IPS-NIHi11 (cell line): ENCODE measurements around the gene HOXC11.
A peak's percentile ranks its signal among the peaks of the same experiment; 100 is the strongest.

ENCODE experiments used
- DNase-seq: peaks from one replicate; pipeline ENCODE4 v3.0.0; 2012; ENCODE audit warnings: mixed read lengths, low spot score

The HOXC11 gene

GRCh38 chr12:54009171-54010052 is 36.5 kb downstream of the HOXC11 start:
- DNase-seq = no peak

GRCh38 chr12:54010053-54010971 is 37.4 kb downstream of the HOXC11 start:
- DNase-seq = no peak

GRCh38 chr12:54010972-54011664 is 38.2 kb downstream of the HOXC11 start:
- DNase-seq = no peak

DNA sequence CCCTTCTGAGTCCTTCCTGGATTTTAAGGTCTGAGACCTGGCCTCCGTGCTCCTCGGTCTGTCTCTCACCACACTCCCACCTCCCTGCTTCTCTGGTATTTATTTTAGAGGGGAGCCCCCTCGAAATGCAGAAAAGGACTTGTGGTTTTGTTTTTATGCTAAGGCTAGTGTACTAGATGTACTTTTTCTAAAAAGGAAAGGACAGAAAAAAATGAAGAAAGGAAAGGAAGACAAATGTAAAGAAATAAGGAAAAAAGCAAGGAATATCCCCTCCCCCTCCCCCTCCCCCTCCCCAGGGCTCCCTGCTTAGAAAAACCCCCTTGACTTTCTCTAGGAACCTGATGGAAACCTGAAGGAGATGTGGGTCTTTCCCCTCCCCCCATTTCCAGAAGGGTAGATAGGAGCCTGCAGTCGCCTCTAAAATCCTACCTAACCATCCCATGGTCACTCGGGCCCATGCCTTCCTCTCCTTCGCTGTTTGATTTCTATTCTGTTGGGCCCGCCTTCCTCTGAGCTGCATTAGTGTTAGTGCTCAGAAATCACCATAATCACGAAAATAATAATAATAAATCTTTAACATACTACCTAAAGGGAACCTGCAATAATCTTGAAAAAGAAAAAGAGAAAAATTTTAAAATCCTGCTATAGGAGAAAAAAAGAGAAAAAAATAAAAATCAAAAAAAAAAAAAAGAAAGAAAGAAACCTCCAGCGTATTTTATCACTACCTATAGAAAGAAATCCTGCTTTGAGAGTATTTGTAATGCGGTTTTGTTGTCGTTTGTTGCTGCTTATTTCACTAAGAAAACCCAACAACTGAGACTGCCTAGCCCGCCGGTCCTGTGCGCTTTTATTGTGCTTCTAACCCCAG is 39.0 kb downstream of the HOXC11 start:
- DNase-seq = no peak

- DNase-seq = no peak
Measured at GRCh38 chr12:54012631-54013409, 39.9 kb downstream of the HOXC11 start.

GRCh38 chr12:54014377-54015017 is 41.6 kb downstream of the HOXC11 start:
- DNase-seq = no peak

DNA sequence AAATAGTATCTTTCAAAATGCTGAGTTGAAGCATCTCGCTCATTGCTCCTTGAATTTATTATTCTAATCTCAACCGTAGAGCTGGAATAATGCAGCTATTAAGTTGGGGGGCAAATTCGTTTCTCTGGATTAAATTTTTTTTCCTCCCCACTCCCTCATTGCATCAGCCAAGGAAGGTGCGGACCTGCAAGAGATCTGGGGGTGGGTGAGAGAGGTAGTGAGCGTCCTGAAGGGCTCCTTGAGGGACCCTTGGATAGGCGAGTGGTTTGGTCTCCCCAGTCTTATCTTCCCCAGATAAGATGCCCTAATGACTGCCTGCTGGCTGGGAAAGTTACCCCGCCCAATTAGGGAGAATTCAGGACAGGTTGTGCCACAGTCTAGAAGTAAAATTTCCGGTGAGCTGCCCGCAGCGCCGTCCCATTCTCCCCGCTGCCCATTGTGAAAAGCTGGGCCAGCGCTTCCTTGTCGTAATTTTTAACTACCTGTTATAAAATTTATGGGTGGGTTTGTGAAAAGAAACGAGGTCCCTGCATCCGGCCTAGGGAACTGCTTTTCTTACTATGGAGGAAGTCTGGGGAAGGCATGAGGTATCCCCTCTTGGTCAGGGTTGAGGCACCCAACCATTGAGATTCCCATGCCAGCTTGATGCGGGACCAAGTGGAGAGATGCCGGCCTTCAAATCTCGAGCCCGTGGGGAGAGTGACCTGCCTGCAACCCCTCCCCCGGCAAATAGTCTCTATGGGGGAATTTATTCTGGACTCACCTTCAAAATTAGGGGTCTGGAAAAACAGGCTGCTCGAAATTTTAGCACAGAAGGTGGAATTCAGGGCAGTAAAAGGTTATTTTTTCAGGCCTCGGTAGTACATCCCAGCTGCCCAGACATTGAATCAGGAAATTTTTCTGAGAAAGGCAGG is 42.3 kb downstream of the HOXC11 start:
- no peak for DNase-seq

DNA sequence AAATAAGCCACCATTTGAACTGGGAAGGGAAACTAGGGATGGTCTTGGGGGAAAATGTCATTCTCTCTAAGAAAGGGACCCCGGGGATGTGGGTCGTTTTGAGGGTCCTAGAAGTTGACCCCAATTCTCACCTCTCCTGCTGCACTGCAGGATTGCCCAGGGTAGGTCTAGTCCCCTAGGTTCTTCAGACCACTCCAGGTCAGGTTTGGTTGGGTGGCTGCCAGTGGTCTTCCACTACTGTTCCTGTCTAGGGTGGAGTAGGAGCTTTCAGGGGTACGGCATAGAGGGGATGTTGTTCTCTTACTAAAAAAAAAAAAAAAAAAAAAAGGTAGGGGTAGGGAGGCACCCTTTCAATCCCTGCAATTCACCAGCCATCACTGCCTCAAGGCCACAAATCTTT is 43.1 kb downstream of the HOXC11 start:
- DNase-seq = no peak

GRCh38 chr12:54016478-54016964 is 43.6 kb downstream of the HOXC11 start:
- no peak for DNase-seq

DNA sequence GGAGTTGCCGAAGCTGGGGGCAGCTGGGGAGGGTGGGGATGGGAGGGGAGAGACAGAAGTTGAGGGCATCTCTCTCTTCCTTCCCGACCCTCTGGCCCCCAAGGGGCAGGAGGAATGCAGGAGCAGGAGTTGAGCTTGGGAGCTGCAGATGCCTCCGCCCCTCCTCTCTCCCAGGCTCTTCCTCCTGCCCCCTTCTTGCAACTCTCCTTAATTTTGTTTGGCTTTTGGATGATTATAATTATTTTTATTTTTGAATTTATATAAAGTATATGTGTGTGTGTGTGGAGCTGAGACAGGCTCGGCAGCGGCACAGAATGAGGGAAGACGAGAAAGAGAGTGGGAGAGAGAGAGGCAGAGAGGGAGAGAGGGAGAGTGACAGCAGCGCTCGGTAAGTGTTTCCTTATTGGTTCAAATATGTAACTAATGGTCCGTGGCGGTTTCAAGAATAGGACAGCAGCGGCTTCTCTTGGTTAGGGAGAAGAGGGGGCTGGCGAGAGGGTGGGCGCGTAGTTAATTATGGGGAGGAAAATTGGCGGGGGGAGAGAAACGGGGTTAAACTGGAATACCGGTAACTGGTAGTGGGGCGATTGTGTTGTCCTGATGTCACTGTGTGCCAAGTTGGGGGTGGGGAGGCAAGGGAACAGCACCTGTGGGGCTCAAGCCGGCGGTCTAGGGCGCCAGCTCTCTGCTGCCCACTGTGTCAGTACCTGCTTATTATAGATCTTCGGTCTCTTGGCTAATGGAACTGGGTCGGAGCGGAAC is 44.3 kb downstream of the HOXC11 start:
- peak; percentile 67 for DNase-seq

DNA sequence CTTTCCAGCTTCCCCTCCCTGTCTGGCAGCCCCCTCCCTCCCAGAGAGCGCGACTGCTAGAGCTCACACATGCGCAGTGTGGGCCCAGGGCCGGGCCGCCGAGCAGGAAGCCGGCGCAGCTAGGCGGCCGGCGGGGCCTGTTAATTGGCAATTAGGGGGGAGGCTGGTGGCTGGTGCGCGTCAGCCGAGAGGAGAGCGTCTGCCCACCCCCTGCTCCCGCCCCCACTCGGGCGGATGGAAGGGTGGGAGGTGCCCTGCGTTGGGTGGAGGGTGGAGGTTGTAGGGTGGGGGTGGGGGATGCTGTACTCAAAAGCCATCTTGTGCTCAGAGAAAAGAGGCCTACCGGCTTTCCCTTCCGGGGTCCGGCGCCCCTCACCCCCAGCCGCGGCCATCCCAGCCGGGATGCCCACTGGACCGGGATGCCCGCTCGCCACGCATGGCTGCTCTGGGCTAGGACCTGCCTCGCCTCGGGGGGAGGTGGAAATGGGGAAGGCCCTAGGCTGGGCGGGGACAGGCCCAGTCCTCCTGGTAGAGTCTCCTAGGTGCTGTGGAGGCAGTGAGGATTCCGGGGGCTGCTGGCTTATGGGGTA is 45.0 kb downstream of the HOXC11 start:
- peak; percentile 92 for DNase-seq

- no peak for DNase-seq
Measured at GRCh38 chr12:54018468-54018984, 45.6 kb downstream of the HOXC11 start.

DNA sequence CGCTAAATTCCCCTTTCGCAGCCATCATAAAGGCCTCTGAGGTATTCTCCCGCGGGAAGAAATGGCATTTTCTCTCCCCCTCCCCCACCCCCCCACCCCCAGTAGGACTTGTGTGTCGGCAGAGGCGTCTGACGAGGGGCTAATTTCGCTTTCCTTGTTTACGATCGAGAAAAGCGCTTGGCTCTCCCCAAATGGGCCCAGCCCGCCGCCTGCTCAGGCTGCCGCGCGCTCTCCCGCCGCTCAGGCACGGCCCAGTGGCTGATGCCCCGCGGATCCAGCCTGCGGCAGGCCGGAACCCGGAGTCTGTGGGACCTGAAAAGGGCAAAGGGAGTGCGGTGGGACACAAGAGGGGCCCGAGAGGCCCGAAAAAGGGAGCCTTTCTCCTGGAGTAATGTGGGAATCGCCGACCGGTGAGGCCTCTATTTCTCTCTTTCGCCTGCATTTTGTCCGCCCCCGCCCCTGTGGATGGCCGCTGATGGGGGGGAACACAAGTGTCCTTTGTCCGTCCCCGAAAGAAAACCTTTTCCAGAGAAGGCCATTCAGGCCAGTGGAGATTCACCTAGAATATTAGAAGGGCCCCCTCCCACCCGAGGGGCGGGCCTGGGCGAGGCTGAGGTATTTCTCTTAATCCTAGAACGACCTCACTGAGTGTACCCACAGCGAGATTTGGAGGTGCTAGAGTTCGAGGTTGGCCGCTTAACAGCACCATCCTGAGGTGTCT is 46.3 kb downstream of the HOXC11 start:
- no peak for DNase-seq

- no peak for DNase-seq
Measured at GRCh38 chr12:54019924-54020590, 47.1 kb downstream of the HOXC11 start.

DNA sequence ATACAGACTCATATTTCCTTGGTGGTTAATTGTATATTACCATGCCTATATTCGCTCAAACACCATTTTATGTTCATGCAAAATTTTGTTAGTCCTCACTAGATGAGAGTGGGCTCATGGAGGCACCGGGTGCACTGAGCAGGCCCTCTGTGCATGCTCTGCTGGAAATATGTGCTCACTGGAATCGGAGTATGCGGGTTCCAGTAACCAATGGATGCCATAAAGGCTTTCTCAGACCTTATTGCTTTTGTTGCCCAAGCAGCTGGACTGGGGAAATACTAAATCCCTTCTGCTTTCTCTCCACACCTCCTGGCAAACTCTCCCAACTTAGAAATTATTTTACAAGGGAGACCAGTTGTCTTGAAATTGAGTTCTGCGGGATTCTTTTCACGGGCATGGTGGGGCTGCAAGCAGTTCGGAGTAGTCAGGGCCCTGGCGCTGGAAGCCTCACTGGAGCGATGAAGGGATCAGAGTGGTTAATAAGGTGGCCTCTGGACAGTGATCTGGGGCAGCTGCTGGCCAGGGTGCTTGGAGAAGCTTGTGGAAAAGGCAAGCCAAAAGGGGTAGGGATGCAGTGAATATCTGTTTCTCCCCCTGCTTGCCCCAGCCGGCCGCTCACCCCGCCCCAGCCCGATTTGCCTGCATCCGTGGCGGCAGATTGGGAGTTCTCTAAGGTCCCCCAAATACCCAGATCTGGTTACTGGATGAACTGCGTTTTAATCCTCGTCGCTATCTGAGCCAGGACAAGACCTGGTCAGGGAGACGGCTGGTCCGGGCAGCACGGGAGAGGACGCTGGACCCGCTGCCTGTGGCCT is 47.9 kb downstream of the HOXC11 start:
- DNase-seq = no peak
